HG03175 (cell line): ENCODE data around the gene SPAG8.

ENCODE experiments used
- ATAC-seq: cut with Tn5 transposase; IDR thresholded peaks from one replicate; pipeline ENCODE4 v1.9.1; 2021; ENCODE audit warnings: mild to moderate bottlenecking, moderate library complexity; ENCODE audit not compliant: unreplicated experiment

The SPAG8 gene, protein sequence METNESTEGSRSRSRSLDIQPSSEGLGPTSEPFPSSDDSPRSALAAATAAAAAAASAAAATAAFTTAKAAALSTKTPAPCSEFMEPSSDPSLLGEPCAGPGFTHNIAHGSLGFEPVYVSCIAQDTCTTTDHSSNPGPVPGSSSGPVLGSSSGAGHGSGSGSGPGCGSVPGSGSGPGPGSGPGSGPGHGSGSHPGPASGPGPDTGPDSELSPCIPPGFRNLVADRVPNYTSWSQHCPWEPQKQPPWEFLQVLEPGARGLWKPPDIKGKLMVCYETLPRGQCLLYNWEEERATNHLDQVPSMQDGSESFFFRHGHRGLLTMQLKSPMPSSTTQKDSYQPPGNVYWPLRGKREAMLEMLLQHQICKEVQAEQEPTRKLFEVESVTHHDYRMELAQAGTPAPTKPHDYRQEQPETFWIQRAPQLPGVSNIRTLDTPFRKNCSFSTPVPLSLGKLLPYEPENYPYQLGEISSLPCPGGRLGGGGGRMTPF

DNA sequence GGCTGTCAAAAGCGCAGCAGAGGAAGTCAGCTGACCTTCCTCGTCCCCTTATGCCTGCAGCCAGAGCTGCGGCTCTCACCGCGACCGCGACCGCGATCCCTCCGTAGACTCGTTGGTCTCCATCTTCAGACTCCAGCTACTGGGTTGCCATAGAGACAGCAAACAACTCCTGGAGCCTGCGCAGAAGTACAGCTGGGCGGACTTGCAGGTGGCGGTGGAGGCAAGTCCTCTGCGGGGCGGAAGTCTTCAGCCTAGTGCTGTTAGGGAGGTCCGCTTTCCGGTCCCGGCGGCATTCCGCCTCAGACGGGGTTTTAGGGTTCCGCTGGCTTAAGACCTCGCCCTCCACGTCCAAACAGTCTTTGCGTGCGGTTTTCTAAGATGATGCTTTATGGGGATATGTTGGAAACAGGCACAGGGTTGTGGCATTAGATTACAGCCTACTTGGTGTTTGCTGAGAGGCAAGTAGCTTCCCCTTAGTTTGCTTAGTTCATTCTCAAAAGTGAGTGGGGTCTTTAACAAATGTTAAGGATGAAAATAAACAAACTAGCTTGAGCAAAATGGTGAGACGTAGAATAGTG is at the start of gene SPAG8:
Gene SPAG8, minus strand, starts transcription at position 238 of the 578 bp plus-strand sequence. Its CDS starts 115 bp downstream, at position 123.
- peak; percentile 70 for ATAC-seq

DNA sequence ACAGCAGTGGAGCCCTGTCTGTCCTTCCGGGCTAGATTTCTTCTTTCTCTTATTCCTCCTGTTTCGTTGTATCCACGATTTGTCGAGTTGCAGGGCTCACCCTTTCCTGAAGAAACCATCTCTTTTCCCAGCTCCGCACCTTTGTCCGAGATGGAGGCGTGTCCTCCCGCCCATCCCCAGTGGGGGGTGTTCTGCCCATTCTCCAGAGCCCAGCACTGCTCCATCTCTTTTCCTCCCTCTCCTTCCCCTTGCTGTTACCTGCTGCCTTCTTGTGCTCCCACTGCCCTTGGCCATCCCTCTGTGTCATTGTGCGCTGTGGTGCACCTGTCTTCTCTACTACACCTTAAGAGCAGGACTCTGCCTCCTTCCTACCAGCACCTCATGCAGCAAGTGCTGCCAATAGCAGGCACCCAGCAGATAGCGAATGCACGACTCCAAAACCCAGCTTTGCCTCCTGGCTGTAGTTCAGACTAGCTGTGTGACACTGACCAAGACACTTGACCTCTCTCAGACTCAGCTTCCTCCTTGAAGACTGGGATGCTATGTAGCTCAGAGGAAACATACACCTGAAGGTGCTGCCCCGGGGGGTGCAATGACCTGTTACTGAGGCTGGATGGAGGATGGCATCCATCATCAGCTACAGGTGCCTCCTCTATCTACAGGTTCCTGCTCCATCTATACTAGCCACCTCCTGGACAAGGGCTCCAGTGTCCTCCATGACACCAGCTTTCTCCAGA is 49.3 kb upstream of the SPAG8 start:
- ATAC-seq, result no peak

DNA sequence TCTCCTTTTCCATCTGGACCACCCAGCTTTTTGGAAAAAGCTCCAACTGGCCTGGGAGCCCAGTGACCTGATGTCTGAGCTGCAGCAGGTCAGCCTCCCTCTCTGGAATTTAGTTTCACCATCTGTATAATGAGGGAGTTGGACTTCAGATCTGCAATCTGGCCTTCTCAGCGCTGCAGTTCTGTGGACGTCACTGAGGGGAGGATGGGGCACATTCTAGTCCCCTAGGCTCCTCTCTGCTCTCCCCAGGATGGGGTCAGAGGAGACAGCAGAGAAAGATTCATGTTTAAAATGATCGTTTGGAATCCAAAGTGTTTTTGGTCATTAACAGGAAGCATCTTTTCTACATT is 47.9 kb upstream of the SPAG8 start:
- ATAC-seq, result no peak

DNA sequence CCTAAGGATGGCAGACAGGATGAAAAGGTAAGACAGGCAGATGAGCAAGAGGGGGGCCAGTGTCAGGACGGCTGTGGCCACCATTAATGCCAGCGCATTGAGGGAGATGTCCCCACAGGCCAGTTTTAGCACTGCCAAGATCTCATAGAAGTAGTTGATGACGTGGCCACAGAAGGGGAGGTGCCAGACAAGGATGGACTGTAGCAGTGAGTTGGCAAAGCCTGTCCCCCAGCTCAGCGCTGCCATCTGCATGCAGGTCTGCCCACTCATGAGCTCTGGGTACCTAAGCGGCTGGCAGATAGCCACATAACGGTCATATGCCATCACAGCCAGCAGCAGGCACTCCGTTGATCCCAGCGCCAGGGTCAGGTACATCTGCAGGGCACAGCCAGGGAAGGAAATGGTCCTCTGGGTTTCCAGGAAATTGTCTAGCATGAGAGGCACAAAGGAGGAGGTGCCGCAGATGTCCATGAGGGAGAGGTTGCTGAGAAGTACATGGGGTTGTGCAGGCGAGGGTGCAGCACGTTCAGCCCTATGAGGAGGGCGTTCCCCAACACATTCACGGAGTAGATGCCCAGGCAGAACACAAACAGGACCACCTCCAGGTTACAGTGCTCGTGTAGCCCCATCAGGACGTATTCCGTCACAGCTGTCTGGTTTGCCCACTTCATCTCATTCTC is 47.4 kb upstream of the SPAG8 start:
- no peak for ATAC-seq

DNA sequence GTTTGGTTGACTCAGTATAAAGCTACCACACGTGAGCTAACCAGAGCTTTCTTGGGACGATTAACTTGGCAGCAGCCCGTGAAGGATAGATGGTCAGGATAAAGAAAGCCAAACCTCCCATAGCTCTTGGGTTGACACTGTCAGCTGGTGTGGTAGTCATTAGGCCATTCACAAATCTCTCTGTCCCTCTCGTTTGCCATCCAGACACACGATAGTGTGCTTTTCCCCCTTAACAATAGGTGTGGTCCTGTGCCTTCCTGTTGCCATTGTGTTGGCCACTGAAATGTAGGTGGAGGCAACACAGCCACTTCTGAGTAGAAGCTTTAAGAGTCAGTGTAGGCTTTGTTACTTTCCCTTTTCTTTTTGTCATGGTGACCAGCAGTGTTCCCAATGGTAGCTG is 46.4 kb upstream of the SPAG8 start:
- no peak for ATAC-seq

DNA sequence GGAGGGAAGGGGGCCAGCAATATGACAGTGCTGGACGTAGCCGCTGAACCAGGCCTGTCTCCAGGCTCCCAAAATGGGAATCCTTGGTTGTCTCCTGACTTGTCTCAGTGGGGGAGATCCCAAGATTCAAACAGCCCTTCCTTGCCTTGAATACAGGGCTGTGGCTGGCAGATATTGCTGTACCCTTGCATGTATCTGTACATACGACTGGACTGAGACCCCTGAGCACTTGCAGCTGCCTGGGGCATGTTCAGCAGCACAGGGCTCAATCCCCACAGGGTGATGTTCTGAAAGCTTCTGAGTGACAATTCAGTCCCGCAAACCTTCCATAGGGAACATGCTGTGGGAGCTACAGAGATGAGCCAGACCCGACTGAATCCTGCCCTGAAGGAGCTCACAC is 44.8 kb upstream of the SPAG8 start:
- no peak for ATAC-seq

DNA sequence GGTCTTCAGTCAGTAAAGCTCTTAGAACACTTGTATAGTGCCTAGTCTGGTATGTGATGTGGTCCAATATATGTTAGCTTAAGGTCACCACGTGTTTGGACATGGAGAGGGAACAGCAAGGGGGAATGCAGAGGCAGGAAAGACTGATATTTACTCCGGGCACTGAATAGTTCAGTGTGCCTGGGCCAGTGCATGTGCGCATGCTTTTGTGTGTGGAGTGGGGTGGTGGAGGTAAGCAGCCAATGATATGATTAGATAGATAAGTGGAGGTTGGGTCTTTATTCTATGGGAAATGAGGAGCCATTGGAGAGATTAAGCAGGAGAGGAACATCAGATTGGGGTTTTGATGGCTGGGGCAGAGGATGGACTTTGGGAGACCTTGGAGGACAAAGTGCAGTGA is 44.1 kb upstream of the SPAG8 start:
- ATAC-seq, result no peak

DNA sequence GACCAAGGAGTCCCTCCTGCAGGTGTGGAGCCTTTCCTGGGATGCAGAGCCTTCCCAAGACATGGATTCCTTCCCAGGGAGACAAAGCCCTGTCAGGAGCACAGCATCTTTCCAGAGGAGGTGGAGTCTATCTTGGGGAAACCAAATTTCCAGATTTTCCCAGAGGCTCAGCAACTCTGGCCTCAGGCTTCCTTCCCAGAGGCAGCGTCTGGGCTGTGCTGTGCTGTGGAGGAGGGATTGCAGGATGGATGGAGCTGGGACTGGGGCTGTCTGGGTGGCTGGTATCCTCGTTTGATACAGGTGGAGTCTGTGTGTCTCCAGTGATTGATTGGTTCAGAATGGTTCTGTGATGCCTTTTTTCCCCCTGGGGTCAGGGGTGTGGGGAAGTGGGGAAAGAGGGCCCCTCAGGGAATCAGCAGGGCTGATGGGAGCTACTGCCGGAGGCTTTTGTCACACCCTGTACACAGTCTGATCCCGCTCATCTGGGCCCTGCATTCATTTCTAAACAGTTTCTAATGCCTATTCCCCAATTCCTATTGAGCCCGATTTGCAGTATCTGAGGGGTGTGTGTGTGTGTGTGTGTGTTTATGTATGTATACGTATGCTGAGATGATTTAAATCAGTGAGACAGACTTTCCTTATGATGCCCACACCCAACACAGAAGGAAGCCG is 42.2 kb upstream of the SPAG8 start:
- ATAC-seq, result no peak

DNA sequence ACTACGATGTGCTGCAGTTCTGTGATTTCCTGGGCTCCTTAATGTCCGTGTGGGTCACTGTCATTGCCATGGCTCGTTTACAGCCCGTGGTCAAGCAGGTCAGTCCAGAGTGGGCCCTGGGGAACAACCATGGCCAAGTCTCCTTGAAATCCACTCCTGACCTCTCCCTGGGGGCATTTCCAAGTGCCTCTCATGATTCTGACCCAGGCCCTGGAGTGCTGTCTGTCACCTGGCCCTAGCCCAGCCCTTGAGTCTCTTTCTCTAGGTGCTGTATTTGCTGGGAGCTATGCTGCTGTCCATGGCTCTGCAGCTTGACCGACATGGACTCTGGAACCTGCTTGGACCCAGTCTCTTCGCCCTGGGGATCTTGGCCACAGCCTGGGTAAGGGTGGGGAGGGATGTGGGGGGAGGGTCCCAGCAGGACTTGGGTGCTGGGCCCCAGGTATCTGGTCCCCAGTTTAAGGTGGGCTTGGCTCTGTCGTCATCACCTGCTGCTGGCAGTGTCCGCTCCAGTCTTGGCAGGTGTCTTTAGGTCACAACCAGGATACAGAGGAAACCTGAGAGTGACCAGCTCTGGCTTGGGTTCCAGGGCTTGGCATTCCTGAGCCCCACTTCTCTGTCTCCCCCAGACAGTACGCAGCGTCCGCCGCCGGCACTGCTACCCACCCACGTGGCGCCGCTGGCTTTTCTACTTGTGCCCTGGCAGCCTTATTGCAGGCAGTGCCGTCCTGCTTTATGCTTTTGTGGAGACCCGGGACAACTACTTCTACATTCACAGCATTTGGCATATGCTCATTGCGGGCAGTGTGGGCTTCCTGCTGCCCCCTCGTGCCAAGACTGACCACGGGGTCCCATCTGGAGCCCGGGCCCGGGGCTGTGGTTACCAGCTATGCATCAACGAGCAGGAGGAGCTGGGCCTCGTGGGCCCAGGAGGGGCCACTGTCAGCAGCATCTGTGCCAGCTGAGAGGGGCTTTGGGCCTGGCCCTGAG is 41.1 kb upstream of the SPAG8 start:
- no peak for ATAC-seq

DNA sequence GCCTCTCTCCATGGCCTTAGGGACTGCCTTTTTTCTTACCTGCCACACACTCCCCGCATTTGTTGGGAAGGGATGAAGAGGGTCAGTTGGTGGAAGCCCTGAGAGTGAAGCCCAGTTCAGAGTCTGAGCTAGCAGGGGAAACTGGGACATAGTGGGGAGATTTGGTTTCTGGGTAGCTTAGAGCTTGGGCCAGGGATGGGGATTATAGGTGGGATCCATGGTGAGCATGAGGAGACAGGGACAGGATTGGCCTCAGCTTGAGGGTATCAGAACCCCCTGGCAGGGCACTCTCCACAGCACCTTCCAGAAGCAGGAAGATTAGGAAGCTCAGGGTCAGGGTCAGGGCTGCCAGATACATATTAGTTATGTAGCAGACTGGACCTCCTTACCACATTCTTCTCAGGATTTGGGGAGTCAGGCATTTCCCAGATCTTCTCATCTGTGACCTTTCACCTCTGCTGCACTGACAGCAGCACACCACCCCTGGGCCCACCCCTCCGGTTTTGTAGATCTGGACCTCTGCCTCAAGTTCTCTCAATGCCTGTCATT is 40.3 kb upstream of the SPAG8 start:
- ATAC-seq, result no peak

DNA sequence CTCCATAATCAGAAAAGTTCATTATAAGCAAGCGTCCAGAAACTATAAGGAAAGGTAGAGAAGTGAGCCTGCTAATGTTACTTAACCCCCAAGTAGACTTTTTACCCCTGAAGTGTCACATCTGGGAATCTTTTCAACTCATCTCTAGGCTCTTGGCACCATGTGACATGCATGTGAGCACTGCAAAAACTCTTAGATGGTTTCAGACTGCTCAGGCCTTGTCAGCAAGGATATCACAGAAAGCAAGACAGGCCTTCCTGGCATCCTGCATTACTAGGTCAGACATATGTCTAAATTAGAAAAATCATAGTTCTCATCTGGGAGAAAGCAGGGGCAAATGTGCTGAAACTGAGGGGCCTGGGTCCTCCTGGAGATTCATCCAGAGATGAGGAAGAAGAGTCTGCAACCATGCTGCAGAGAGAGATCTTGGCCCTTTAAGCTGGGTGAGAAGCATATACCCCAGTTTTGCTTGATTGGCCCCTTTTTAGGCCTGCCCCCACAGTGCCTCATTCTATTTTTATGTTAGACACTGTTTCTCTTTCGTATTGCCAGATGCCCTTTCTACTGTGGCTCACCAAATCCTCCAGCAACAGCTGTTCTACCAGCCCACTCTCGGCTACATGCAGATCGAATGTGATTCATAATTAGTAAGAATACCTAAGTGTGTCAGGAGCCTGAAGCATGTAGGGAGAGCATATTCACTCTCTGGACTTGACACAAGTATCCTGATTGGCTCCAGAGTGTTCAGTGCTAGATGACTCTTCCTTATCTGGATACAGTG is 35.9 kb upstream of the SPAG8 start:
- ATAC-seq, result peak; percentile 94

DNA sequence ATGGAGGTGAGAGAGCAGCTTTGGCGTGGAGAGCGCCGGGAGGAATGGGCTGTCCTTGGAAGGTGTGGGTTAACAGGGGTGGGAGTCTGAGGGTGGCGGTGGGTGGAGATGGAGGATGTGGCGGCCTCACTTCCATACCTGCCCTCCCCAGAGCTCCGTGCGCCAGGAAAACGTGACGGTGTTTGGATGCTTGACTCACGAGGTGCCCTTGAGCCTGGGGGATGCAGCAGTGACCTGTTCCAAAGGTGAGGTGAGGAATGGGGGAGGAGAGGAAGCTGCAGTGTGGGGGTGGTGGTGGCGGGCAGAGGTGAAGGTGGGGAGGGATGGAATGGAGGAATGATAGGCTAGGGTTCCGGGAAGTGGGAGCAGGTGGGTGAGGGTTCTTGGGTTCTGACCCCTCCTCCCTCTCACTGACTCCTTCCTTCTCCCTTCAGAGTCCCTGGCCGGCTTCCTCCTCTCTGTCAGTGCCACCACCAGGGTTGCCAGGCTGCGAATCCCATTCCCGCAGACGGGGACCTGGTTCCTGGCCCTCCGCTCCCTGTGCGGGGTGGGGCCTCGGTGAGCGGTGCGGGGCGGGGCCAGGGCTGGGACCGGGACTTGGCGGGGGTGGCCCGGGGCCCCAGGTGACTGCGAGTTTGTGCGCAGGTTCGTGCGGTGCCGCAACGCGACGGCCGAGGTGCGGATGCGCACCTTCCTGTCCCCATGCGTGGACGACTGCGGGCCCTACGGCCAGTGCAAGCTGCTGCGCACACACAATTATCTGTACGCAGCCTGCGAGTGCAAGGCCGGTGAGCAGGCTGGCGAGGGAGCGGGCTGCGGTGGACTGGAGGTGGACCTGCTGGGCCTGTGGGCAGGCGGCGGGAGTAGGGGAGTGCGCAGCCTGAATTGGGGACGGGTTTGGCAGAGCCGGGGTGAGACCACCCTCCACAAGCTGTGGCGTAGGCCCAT is 34.0 kb upstream of the SPAG8 start:
- no peak for ATAC-seq

DNA sequence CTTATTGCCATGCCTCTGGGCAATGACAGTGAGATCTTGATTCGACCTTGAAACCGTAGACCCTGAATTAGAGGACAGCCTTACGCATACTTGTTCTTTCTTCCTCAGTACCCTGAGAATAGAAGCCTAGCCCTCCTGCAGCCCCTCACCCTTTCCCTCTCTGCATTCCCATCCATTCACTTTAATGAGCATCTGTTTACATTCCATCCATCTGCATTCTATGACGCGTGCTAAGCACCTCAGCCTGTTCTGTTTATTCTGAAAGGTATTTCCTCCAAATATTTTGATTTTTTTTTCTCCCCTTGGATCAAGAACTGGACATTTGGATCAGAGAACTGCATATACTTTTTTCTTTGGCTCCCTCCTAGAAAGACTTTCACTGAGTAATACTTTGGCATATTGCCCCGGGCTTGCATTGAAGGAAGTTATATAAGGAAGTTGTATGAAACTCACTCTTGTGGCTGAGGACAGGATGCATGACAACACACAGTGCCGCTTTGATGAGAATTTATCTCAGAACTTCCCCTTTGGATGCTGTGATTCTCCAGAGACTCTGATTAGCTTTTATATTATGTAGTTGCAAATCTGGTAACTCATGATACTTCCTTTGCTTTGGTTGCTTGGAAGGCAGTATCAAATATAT is 32.7 kb upstream of the SPAG8 start:
- ATAC-seq, result no peak

DNA sequence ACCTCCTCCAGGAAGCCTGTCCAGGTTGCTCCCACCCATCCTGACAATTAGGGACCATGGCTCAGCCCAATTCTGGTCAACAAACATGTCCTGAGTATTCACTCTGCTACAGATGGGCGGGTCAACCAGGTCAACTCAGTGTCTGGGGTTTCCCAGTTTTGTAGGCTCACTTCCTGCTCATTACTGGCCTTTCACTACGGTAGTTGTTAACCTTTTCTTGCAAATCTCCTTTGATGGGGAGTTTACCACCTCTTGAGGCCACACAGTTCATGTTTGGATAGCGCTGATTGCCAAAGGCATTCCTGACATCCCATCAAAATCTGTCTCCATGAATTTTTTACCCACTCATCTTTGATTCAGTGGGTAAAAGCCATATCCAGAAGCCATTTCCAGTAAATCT is 30.7 kb upstream of the SPAG8 start:
- ATAC-seq, result no peak

DNA sequence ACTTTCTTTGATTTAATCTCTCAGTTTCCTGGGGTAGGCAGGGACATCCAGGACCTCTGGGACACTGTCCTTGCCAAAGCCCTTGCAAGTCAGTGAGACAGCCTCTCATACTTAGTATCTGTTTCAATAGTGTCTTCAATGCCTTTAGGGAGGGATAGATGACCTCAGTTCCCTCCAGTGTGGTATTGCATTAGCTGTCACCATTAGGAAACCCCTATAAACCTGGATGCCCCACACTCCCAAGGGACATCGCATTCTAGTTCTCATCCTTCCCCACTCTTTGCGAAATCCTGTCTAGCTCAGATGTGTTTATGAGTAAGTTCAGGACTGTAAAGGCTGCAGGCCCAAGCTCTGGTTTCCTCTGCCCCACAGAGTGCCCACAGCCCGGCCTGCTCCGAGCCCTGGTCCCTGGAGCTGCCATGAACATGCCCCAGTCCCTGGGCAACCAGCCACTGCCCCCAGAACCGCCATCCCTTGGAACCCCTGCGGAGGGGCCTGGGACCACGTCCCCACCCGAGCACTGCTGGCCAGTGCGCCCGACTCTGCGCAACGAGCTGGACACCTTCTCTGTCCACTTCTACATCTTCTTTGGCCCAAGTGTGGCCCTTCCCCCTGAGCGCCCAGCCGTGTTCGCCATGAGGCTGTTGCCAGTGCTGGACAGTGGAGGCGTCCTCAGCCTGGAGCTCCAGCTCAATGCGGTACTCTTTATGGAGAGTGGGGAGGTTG is 30.1 kb upstream of the SPAG8 start:
- no peak for ATAC-seq

DNA sequence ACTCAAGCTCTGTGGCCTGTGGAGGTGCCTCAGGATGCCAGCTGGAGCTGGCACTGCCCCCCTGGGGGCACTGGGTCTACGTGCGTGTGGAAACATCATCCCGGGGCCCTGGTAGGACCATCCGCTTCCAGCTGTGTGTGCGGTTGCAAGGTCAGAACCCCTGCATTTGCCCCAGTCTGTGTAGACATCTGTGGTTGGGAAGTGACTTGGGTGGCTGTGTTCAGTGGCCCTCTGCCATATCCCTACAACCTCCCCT is 29.5 kb upstream of the SPAG8 start:
- no peak for ATAC-seq
